Endothelial cell (in vitro differentiated cells): ENCODE measurements around the gene CYB561D2. TPM values are rescaled to one million over a fixed set of nuclear protein-coding genes. Genes with fewer than 3 reads are reported as not detected.

Experiments
- DNase-seq: peaks from one replicate; pipeline ENCODE4 v3.0.0; 2021; ENCODE audit warnings: low spot score
- H3K27ac Mint-ChIP-seq: one replicate; pipeline ENCODE4 v1.8.0; 2021; ENCODE audit warnings: mixed read lengths, inconsistent platforms; ENCODE audit not compliant: unreplicated experiment
- H3K27me3 Mint-ChIP-seq: one replicate; pipeline ENCODE4 v1.8.0; 2021; ENCODE audit warnings: mild to moderate bottlenecking, moderate library complexity, mixed read lengths, inconsistent platforms; ENCODE audit not compliant: unreplicated experiment
- H3K36me3 Mint-ChIP-seq: one replicate; pipeline ENCODE4 v1.8.0; 2021; ENCODE audit warnings: mild to moderate bottlenecking, low read depth, mixed read lengths, inconsistent platforms; ENCODE audit not compliant: unreplicated experiment
- H3K4me1 Mint-ChIP-seq: one replicate; pipeline ENCODE4 v1.8.0; 2021; ENCODE audit warnings: mild to moderate bottlenecking, mixed read lengths, inconsistent platforms; ENCODE audit not compliant: unreplicated experiment
- H3K4me3 Mint-ChIP-seq: one replicate; pipeline ENCODE4 v1.8.0; 2021; ENCODE audit warnings: mild to moderate bottlenecking, mixed read lengths, inconsistent platforms; ENCODE audit not compliant: unreplicated experiment
- H3K9me3 Mint-ChIP-seq: one replicate; pipeline ENCODE4 v1.8.0; 2021; ENCODE audit warnings: mixed read lengths, inconsistent platforms; ENCODE audit not compliant: unreplicated experiment
- total RNA-seq: library from RNA; stranded (reverse); fragmentation: NEBNext Ultra II Directional; extraction: Animal tissue kit (Norgen Biotek cat#: 25700); gene quantifications from one replicate; pipeline ENCODE4 v1.2.1, GENCODE V29; 2021; ENCODE audit not compliant: unreplicated experiment
- TF ChIP-seq, protein P1 (sequence below): fragments of 200-600 bp; sonication (generic); IDR thresholded peaks from one replicate; pipeline ENCODE4 v1.5.0; 2021; ENCODE audit warnings: antibody characterized with exemption; ENCODE audit not compliant: unreplicated experiment

Gene CYB561D2
- total RNA-seq, 1 donor from 2014 or later: 5.5 TPM

DNA sequence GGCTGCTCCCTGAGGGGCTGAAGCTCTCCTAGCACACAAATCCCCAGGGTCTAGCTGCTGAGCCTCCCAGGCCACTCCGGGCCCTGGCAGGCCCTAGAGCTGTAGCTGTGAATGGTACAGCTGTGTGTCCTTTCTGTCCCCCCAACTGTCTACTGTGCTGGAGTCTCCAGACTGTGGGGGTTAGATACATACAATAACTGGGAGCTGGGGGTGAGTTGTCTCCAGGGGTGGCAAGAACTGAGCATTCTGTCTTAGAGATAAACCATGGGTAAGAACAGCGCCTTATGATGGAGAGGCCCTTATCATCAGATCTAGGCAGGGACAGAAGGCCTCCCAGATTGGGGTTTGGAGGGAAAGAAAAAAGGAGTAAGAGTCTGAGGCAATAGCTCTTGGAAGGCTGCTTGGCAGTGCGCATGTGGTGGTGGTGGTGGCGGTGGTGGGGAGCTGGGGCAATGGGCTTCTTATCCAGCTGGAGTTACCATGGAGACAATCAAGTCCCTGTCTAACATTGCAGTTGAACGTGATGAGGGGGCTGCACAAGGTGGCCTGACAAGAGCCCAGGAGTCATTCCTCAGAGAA, 3.6 kb downstream of the CYB561D2 start:
- H3K4me3 Mint-ChIP-seq: peak overlapping the region; percentile 66
- no peak overlapping the region for H3K27ac Mint-ChIP-seq
- no peaks in the 10 kb centered on the region for H3K9me3 Mint-ChIP-seq
- TF ChIP-seq, protein P1, sequence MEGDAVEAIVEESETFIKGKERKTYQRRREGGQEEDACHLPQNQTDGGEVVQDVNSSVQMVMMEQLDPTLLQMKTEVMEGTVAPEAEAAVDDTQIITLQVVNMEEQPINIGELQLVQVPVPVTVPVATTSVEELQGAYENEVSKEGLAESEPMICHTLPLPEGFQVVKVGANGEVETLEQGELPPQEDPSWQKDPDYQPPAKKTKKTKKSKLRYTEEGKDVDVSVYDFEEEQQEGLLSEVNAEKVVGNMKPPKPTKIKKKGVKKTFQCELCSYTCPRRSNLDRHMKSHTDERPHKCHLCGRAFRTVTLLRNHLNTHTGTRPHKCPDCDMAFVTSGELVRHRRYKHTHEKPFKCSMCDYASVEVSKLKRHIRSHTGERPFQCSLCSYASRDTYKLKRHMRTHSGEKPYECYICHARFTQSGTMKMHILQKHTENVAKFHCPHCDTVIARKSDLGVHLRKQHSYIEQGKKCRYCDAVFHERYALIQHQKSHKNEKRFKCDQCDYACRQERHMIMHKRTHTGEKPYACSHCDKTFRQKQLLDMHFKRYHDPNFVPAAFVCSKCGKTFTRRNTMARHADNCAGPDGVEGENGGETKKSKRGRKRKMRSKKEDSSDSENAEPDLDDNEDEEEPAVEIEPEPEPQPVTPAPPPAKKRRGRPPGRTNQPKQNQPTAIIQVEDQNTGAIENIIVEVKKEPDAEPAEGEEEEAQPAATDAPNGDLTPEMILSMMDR: no peak
- peaks cover 18% of the 10 kb centered on the region for H3K36me3 Mint-ChIP-seq
- no peak for DNase-seq
- peaks cover 38% of the 10 kb centered on the region for H3K4me1 Mint-ChIP-seq
- peaks cover 8% of the 10 kb centered on the region for H3K27me3 Mint-ChIP-seq

DNA sequence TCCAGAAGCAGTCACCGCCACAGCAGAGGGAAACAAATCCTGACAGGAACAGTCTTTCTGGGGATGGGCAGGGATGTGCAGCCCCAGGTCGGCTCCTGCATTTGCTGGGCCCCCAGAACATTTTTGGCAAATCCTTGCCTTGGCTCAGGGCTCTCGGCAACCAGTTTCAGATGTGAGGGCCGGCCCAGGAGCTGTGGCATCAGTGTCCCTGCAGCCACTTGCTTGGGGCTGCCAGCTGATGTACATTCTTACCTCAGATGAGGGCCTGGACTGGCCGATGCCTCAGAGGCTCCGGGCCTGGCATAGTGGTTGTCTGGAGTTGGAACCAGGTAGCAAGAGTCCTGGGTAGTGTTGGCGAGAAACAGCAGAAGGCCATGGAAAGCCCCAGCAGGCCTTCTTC, 4.2 kb downstream of the CYB561D2 start:
- Mint-ChIP-seq H3K27me3 (peaks cover 8% of the 10 kb centered on the region), H3K9me3 (no peaks in the 10 kb centered on the region), H3K4me3 (no peak overlapping the region), H3K27ac (no peak overlapping the region), H3K4me1 (peaks cover 43% of the 10 kb centered on the region), H3K36me3 (peaks cover 18% of the 10 kb centered on the region)
- DNase-seq: no peak
- TF ChIP-seq, protein P1: no peak

DNA sequence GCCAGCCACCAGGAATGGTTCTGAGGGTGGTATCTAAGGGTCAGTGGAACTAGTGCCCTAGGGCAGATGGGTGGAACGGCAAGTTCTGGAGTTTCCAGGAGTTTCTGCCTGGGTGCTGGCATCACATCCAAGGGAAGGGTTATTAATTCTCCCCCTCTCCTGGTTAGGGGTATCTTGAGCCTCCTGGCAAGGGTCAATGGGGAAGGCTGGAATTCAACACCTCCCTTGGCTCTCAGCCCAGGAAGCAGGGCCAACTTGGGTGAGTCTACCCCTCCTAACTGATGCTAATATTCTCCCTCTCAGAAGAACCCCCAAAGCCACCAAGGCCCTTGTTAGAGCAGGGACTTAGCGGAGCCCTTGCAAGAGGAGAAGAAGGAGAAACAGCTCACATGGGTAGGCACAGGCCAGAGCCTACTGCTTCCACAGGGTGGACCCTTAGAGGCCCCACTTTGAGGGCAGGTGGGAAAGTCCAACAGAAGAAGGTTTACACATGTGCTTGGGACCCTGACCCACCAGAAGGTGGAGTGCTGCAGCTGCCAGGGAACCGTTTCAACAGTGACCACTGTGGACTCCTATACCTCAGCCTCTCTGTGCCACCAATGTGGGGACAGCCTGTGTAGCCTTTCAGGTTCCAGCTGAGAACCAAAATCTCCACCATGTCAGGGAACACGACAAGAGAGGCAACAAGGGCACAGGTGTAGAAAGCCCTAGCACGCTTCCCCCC, 5.3 kb downstream of the CYB561D2 start:
- H3K9me3 Mint-ChIP-seq: no peaks in the 10 kb centered on the region
- H3K36me3 Mint-ChIP-seq: peaks cover 18% of the 10 kb centered on the region
- peak overlapping the region; percentile 51 for H3K4me3 Mint-ChIP-seq
- no peak overlapping the region for H3K27ac Mint-ChIP-seq
- DNase-seq: no peak
- TF ChIP-seq, protein P1: no peak
- H3K4me1 Mint-ChIP-seq: peaks cover 39% of the 10 kb centered on the region
- peaks cover 3% of the 10 kb centered on the region for H3K27me3 Mint-ChIP-seq

DNA sequence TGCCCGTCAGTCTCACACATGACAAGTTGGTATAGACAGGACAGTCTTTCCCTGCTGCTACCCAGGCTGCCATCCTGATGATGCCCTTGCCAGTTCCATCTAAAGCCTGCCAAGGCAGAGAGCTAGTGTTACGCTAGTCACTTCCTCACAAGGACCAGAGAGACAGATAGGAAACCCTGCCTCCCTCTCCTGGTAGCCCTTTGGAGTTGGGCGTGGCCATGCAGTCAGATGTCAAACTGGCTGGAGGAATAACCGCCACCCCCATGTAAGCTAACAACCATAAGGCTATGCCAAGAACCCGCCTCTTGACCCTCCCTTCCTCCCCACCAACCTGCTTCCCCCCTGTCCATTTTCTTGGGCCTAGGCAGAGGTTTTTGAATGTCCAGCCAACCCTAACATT, 5.9 kb downstream of the CYB561D2 start:
- TF ChIP-seq, protein P1: no peak
- H3K27ac Mint-ChIP-seq: no peak overlapping the region
- peak overlapping the region; percentile 51 for H3K4me3 Mint-ChIP-seq
- H3K4me1 Mint-ChIP-seq: peaks cover 35% of the 10 kb centered on the region
- DNase-seq: no peak
- no peaks in the 10 kb centered on the region for H3K9me3 Mint-ChIP-seq
- peaks cover 3% of the 10 kb centered on the region for H3K27me3 Mint-ChIP-seq
- peaks cover 18% of the 10 kb centered on the region for H3K36me3 Mint-ChIP-seq

DNA sequence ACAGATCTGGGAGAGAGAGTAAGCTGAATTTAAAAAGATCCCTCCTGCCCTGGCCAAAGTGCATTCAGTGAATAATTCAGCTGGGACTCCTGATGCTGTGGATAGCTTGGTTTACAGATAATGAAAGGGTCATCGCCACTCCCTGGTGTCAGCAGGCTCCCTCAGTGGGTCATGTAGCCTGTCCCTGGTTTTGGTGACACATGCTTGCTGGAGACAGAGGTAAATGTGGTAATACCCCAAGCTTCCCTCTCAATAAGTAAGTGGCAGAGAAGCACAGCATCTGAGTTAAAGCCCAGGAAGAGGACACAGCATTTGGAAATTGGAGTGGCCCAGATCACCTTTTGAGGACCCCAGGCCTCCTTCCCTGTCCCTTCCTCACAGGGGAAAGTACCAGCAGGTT, 6.8 kb downstream of the CYB561D2 start:
- H3K9me3 Mint-ChIP-seq: no peaks in the 10 kb centered on the region
- peaks cover 18% of the 10 kb centered on the region for H3K36me3 Mint-ChIP-seq
- peak overlapping the region; percentile 51 for H3K4me3 Mint-ChIP-seq
- no peak for DNase-seq
- no peak overlapping the region for H3K27ac Mint-ChIP-seq
- peaks cover 33% of the 10 kb centered on the region for H3K4me1 Mint-ChIP-seq
- peaks cover 3% of the 10 kb centered on the region for H3K27me3 Mint-ChIP-seq
- TF ChIP-seq, protein P1: no peak
